GM12801 (cell line): ENCODE results near the gene MACROD2.

ENCODE experiments used
- CTCF ChIP-seq: IDR thresholded peaks from one replicate; pipeline ENCODE4 v1.5.1; 2011; ENCODE audit warnings: control low read depth; ENCODE audit not compliant: insufficient read length; ENCODE audit errors: extremely low read depth

MACROD2 gene

GRCh38 chr20:14817101-14817500 lies 821.8 kb downstream of the MACROD2 start:
- no peak for TF ChIP-seq CTCF

- TF ChIP-seq CTCF = no peak
Observed at GRCh38 chr20:14820771-14821170, 825.5 kb downstream of the MACROD2 start.

GRCh38 chr20:14821251-14821650 lies 825.9 kb downstream of the MACROD2 start:
- TF ChIP-seq CTCF = no peak

GRCh38 chr20:14824996-14825395 lies 829.7 kb downstream of the MACROD2 start:
- TF ChIP-seq CTCF = no peak

GRCh38 chr20:14826543-14827313 lies 831.4 kb downstream of the MACROD2 start:
- no peak for TF ChIP-seq CTCF

GRCh38 chr20:14828459-14828858 lies 833.1 kb downstream of the MACROD2 start:
- no peak for TF ChIP-seq CTCF

GRCh38 chr20:14829906-14830305 lies 834.6 kb downstream of the MACROD2 start:
- no peak for TF ChIP-seq CTCF
